Measurements from ENCODE around the gene SLC22A31.

The SLC22A31 gene

DNA sequence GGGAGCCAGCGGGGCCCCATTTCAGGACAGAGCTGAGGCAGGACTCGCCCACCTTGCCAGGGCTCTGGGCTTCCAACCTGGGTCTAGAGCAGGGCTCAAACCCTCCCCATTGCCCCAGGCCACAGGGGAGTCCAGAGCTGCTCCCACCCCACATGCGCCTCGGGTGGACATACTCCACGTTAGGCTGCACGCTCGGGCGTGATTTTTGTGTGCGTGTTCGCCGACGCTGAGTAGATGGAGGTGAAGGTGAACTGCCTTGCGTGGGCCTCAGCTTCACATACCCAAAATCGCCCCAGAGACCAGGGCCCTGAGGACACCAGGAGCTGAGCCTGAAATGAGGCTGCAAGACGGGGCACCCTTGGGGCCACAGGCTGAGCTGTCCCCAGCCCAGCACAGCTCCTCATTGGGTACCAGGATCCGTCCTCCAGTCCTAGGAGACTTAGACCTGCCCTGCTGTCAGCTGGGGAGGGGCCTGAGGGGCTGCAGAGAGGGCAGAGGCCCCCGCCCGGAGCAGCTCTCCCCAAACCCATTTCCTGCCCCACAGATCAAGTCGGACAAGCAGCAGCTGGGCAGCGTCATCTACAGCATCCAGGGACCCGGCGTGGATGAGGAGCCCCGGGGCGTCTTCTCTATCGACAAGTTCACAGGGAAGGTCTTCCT, 20.6 kb downstream of the SLC22A31 start:
- no peak for DNase-seq

DNA sequence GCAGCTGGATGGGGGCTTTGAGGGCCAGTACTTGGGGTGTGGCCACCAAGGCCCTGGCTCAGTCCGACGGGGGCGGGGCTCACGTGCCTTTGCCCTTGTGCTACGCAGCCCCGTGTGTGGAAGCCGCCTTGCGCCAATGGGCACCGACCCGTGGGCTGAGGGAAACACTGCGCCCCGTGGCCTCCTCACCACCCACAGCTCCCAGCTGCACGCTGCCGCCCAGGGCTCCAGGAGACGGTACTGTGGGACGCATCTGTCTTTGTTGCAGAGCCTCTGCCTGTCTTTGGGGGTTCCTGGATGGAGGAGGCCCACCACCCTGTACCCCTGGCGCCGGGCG, 21.2 kb downstream of the SLC22A31 start:
- DNase-seq = no peak

DNA sequence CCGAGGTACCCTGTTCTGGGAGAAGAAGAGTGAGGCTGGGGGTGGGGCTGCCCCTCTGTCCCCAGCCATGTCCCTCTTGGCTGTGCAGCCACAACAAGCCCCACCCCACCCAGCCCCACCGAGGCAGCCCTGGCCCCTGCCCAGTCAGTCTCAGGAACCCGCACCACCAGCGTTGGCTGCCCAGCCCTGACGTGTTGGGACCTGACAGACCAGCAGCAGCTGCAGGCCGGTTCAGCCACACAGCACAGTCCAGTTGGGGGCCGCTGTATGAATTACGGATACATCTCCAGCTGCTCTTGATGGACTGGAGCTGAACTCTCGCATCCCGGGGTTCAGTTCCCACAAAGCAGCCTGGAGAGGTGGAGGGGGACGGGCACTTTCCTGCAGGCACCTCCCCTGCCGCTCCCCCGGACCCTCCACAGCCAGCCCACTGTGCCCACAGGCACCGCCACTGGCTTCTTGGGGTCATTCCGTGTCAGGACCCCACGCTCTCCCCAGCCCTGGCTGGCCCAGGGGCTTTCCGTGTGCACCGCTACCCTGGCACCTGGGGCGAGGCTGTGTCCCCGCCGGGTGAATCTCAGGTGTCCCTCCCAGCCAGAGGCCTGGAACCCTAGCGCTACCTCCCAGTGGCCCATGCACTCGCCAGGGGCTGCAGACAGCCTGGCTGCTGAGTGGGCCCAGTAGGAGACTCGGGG, 21.7 kb downstream of the SLC22A31 start:
- no peak for DNase-seq

DNA sequence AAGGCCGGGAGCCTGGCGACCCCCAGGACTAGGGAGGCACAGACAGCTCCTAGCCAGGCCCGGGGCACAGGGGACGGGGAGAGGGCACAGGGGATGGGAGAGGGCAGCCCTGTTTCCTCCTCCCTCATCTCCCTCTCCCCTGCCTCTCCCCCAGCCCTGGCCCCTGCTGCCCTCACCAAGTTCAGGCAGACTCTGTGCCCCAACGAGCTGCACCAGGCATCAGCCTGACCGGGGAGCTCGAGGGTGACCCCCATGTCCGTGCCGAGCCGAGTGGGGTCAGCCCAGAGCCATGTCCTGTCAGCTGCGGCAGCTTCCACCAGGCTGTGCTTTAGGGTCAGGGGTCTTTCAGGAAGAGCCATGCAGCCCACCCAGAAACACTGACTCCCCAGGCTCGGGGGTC, 22.8 kb downstream of the SLC22A31 start:
- DNase-seq = no peak

DNA sequence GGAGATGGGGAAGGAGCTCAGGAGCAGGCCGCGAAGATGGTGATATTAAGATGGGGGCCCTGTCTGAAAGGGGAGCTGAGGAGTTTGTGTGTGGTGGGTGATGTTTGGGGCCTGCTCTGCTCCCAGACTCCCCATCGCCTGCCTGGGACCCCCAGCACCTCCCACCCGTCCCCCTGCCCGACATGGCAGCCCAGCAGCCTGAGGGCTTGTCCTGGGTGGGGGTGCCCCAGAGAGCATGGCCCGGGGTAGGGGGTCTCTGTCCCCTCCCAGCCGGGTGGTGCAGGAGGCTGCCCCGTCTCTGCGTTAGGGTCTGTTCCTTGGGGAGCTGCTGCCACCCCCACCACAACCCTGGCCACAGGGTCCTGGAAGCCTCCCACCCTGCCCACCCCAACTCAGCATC, 23.6 kb downstream of the SLC22A31 start:
- no peak for DNase-seq

DNA sequence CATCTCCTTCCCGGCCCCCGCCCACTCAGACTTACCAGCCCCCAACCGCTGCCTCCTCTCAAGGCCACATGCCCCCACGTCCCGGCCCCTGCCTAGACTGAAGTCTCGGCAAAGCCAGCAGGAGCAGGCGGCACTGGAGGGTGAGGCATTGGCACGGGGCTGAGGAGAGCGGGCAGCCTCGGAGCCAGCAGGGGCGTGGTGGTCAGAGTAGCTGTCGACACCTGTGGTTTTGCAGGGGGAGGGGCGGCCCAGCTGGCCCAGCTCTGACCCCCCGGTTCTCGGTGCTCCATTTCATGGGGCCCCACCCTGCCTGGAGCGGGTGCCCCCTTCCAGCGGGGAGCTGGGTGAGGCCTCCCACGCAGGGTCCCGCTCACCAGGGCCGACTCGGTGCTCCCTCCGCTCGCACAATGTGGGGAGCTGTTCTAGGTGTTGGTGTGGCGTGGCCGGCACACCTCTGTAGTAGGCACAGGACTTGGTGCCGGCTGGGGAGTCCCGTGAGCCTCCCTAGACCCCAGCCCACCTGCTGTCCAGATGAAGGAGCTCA, 24.1 kb downstream of the SLC22A31 start:
- no peak for DNase-seq

GRCh38 chr16:89175280-89176146, 24.8 kb downstream of the SLC22A31 start:
- no peak for DNase-seq

DNA sequence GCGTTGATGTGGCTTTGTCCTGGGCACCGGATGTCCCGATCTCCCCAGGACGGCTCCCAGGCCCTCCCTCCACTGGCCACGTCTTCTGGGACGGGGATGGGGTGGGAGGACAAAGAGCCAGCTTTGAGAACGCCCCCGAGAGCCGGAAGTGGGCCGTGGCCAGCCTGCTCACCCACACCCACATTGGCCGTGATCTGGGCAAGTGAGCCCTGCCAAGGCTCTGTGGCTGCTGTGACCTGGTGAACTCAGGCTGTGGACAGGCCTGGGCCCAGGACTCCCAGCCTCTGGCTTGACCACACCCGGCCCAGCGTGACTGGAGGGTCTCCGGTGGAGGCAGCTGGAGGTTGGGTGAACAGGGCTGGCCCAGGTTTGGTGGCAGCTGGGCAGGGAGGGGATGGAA, 25.5 kb downstream of the SLC22A31 start:
- no peak for DNase-seq

GRCh38 chr16:89174055-89174827, 26.1 kb downstream of the SLC22A31 start:
- no peak for DNase-seq

DNA sequence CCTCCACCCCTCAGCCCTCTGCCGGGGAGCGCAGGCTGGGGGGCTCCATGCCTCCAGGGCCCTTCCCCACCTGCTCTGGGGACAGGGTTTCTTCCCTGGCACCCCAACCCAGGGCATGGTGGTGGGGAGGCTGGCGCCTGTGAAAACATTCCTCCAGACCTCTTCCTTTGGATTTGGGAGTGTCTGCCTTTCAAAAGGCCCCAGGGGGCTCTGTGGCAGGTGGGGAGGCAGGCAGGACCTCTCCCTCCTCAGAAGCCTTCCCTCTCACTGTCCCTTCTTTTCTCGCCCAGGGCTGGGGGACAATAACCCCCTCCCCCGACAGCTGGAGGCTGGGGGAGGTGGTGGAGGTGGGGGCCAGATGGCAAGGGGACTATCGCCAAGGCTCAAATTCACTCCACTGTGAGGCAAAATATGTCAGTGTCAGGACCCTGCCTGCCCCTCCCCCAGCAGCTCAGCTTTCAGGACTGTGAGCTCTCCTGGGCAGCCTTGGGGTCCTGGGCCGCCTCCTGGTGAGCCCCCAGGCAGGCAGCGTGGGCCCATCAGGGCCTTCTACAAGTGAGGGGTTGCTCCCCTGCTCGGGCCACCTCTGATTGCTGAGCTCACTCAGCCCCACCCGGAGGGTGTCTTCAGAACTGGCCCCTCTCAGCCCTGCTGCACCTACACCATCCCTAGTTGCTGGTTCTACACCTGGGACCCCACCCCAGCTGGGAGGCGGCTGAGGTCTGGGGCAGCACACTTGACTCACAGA, 27.0 kb downstream of the SLC22A31 start:
- DNase-seq = no peak

- no peak for DNase-seq
These were observed 27.7 kb downstream of the SLC22A31 start for GRCh38 chr16:89172528-89173173.

GRCh38 chr16:89172171-89172527, 28.2 kb downstream of the SLC22A31 start:
- DNase-seq = no peak

GRCh38 chr16:89171216-89172170, 28.8 kb downstream of the SLC22A31 start, which contains the start of gene CDH15:
CDH15 (plus strand) TSS chr16:89171748; CDS start chr16:89171832, 84 bp downstream.
- DNase-seq = peak in 54 of 56 donors; percentile 7 to 93 (median 73)

DNA sequence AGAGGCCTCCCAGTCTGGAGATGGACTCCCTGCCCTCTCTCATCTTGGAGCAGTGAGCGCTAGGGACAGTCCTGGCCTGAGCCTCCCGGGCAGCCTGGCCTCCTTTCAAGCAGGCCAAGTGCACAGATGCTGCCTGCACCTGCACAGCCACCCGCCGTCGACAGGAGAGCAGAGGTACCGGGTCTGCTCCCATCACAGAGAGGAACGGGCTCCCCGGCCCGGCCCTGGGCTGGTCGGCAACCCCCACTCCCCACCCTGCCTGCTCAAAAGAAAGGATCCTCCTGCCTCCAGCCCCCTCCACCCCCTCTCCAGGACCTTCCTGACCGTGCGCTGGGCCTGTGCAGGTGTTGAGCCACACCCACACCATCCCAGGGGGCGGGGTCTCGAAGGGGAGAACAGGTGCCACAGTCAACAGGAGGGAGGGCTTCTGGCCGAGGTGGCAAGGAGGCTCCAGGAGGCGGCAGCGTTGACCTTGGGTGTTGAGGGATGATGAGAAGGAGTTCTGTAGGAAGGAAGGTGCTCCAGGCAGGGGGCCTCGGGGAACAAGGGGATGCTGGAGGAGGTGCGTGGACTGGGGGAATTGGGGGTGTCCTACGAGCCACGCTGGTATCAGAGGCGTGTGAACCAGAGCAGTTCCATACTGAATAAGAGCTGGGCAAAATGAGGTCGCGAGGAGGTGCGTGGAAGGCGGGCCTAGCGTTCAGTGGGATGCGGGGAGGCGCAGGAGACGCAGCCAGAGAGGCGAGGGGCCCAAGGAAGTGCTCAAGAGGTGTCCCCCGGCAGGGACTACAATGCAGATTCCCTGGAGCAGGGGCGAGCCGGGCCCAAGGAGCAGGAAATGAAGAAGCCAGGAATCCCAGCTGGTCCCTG, 29.8 kb downstream of the SLC22A31 start:
- DNase-seq = no peak

GRCh38 chr16:89169778-89170177, 30.6 kb downstream of the SLC22A31 start:
- no peak for DNase-seq

- no peak for DNase-seq
These were observed 31.8 kb downstream of the SLC22A31 start for GRCh38 chr16:89168381-89169189.
